Endothelial cell of coronary artery (primary cell): Measurements from ENCODE around the gene C11orf68. TPM values are rescaled to one million over a fixed set of nuclear protein-coding genes. Genes with fewer than 3 reads are reported as not detected.

Experiments
- total RNA-seq: library from RNA; depleted of rRNA; stranded (reverse); fragments of >200 nt; gene quantifications from 2 replicates; pipeline ENCODE4 v1.2.3, GENCODE V29; 2014

Gene C11orf68
- total RNA-seq: 11.2 and 19.3 TPM in 2 replicates

DNA sequence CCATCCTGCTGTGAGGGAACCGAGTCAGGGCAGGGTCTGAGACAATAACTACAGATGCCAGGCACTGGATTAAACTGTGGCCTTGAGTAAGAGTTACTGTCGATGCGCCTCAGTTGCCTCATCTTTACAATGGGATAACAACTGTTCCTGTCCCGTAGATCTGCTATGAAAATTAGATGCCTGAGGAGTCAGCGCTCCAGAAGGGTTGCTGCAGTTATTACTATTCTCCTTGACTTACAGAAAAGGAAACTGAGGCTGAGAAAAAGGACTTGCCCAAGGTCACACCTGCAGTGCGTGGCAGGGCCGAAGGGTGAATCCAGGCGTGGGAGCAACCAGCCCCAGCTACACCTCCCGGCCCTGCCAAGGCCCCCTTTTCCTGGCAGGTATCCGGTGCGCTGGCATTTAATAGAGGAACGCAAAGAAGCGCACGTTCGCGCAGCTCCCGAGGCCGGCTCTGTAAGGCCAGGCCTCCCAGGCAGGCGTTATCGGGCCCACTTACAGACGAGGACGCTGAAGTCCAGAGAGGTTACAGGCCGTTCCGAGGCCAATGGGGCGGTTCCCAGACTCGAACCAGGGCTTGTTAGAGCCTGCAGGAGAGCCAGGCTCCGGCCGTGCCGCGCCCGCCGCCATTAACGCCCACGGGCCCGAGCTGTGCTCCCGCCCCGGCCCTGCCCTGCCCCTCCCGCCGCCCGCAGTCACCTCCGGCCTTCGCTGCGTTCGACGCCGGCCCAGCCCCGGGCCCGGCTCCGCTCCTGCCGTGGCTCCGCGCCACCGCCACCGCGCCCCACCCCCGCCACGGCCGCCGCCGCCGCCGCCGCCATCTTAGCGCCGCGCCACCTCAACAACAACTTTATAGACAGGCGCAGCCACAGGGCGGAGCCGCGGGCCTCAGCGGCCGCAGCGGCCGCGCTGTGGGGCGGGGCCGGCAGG lies at the start of gene C11orf68:
Gene C11orf68 (minus strand): TSS at position 852 of the 930 bp plus-strand sequence. CDS start 31 bp downstream, at position 821.

GRCh38 chr11:65961267-65962140 lies 42.6 kb upstream of the C11orf68 start, which contains the start of gene SART1:
SART1 (plus strand) TSS chr11:65961734; CDS start chr11:65961781, 47 bp downstream.

GRCh38 chr11:65945430-65945911 lies 26.6 kb upstream of the C11orf68 start, which contains the start of gene TSGA10IP:
TSGA10IP (plus strand) TSS chr11:65945480; CDS start chr11:65945676, 196 bp downstream.

DNA sequence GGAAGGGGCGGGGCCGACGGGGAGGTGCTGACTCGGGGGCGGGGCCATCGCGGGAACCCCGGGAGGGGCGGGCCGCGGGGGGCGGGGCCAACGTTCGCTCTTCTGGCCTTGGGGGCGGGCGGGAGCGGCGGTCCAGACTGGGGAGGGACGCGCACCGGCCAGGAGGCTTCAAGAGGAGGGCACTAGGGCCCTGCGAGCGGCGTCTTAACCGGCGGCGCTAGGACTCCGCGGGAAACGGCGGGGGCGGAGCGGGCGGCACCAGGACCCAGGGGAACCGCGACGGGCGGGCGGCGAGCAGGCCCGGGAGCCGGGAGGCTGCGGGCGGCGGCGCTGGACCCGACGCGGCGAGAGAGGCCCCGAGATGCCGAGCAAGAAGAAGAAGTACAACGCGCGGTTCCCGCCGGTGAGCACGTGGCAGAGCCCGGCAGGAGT lies 295 bp upstream of the C11orf68 start, which contains the start of gene DRAP1:
Gene DRAP1 (plus strand): TSS at position 286 of the 432 bp plus-strand sequence. CDS start 76 bp downstream, at position 362.

GRCh38 chr11:65900125-65900898 lies 18.6 kb downstream of the C11orf68 start, which contains the start of gene FOSL1:
FOSL1 (minus strand) TSS chr11:65900388; CDS start chr11:65900339, 49 bp downstream.

GRCh38 chr11:65890324-65891218 lies 28.3 kb downstream of the C11orf68 start, which contains the start of gene CCDC85B:
CCDC85B (plus strand) TSS chr11:65890673; CDS start chr11:65890784, 111 bp downstream.

DNA sequence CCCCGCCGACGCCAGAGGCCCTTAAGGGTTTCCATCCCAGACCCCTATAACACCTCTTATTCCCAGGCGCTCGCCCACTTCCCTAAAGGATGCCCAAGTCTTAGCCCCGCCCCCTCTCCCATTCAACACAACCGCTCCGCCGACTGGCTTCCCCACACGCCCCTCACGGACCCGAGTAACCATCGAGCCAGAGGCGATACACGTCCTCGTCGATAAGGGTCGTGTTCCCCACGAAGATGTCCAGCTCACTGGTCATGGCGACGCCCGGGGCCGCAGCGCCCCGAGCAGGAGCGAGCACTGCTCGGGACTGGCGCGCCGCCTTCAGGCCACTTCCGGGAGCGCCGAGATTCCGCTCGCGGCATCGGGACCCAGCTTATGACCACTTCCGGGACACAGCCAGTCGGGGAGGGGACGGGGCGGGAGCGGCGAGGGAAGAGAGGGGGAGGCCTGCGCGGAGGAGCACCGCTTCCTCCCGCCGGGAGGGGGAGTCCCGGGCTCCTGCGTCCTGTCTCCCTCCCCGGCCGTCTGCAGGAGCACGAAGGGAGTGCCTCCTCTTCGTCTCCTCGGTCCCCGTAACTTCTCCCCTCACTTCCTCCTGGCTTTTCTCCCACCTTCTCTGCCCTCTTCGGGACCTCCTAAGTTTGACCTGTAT lies 30.6 kb downstream of the C11orf68 start, which contains the start of gene FIBP:
Gene FIBP (minus strand): TSS at position 309 of the 652 bp plus-strand sequence. CDS start 53 bp downstream, at position 256.

DNA sequence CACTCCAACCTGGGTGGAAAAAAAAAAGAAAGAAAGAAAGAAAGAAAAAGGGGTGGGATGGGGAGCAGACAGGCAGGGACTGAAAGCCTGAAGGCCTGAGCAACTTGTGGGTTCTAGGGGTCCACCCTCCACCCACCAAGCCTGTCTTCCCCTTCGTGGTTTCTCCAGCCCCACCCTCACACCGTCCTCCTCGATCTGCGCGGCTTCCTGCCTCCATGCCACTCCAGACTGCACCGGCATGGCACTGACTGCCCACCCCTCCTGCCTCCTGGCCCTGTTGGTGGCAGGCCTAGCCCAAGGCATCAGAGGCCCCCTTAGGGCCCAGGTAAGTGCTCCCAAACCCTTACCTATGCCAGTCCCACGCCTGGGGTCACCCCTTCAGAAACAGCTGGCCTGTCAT lies 39.2 kb downstream of the C11orf68 start, which contains the start of gene CTSW:
Gene CTSW (plus strand): TSS at position 221 of the 400 bp plus-strand sequence. CDS start 18 bp downstream, at position 239.

DNA sequence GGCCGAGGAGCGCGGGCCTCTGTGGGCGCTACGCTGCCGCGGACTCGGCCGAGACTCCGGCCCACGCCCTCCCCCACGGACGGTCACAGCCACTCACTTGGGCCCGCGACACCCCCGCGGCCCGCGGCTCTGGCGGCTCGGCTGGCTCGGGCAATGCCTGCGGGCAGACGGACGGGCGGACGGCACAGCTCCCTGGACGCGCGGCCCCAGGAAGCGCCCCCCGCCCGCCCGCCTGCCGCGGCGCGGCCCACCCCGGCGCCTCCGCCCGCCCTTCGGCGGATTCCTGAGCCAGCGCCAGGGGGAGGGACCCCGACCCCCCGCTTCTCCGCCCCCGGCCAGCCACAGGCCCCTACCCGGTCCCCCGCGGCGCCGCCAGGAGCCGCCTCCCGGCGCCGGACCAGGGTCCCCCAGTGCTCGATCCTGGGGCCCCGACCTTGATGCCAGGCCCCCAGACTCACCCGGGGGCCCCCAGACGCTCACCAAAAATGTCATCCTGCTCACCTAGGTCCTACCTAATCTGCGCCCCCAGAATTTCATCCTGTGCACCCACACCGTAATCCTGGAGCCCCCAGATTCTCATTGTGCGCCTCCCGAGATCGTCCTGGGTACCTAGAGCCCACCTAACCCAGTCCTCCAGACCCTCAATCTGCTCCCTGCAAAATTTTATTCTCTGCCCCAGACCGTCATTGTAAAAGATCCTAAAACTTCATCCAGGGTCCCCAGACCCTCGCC lies 46.1 kb downstream of the C11orf68 start, which contains the start of gene EFEMP2:
Gene EFEMP2 (minus strand): TSS at position 215 of the 732 bp plus-strand sequence. CDS start 446 bp downstream, outside the sequence.

Other genes starting within 250 kb of the C11orf68 start
- 37.5 and 39.5 TPM in 2 replicates for gene KAT5, start 206.8 kb downstream of the C11orf68 start, total RNA-seq
- gene RNASEH2C, start 198.3 kb downstream of the C11orf68 start, total RNA-seq: 47.5 and 48.0 TPM in 2 replicates
- 5.5 and 8.0 TPM in 2 replicates for gene AP5B1, start 138.1 kb downstream of the C11orf68 start, total RNA-seq
- gene OVOL1, start 132.0 kb downstream of the C11orf68 start, total RNA-seq: not detected in 2 replicates
- gene SNX32, start 85.1 kb downstream of the C11orf68 start, total RNA-seq: 0.36 and 0.38 TPM in 2 replicates
- 1,607 and 1,727 TPM in 2 replicates for gene CFL1, start 60.9 kb downstream of the C11orf68 start, total RNA-seq
- gene MUS81, start 58.6 kb downstream of the C11orf68 start, total RNA-seq: 43.1 and 58.9 TPM in 2 replicates
- gene EFEMP2, start 46.3 kb downstream of the C11orf68 start, total RNA-seq: 31.4 and 48.0 TPM in 2 replicates
- not detected in 2 replicates for gene CTSW, start 39.2 kb downstream of the C11orf68 start, total RNA-seq
- 156 and 220 TPM in 2 replicates for gene FIBP, start 30.6 kb downstream of the C11orf68 start, total RNA-seq
- gene CCDC85B, start 28.4 kb downstream of the C11orf68 start, total RNA-seq: 83.5 and 102 TPM in 2 replicates
- gene FOSL1, start 18.7 kb downstream of the C11orf68 start, total RNA-seq: 7.4 and 10.2 TPM in 2 replicates
- gene DRAP1, start 364 bp upstream of the C11orf68 start, total RNA-seq: 215 and 233 TPM in 2 replicates
- under 0.01 TPM in 1 of 2 replicates, not detected in the other for gene TSGA10IP, start 26.4 kb upstream of the C11orf68 start, total RNA-seq
- 64.8 TPM in 2 replicates for gene SART1, start 42.7 kb upstream of the C11orf68 start, total RNA-seq
- 32.8 and 37.5 TPM in 2 replicates for gene EIF1AD, start 83.1 kb upstream of the C11orf68 start, total RNA-seq
- 17.5 and 25.1 TPM in 2 replicates for gene BANF1, start 83.4 kb upstream of the C11orf68 start, total RNA-seq
- 0.09 and 0.56 TPM in 2 replicates for gene CST6, start 92.9 kb upstream of the C11orf68 start, total RNA-seq
- gene CATSPER1, start 107.4 kb upstream of the C11orf68 start, total RNA-seq: 0.09 TPM in 2 replicates
- gene GAL3ST3, start 130.1 kb upstream of the C11orf68 start, total RNA-seq: not detected in 2 replicates
- gene SF3B2, start 133.3 kb upstream of the C11orf68 start, total RNA-seq: 106 and 108 TPM in 2 replicates
- gene PACS1, start 151.2 kb upstream of the C11orf68 start, total RNA-seq: 18.6 and 39.6 TPM in 2 replicates